Upper lobe of right lung (tissue), 1 donor: ENCODE measurements around the gene MB21D2. TPM values are rescaled to one million over a fixed set of nuclear protein-coding genes. Genes with fewer than 3 reads are reported as not detected.
"Not testable (repeated sequence)": the region's sequence is repeated elsewhere in the genome, so short reads cannot be mapped to it uniquely, and the experiment has no call there.

Experiments used
- ATAC-seq: fragments of 200-7000 bp; cut with Tn5 transposase; one replicate; pipeline ENCODE4 v1.9.1; 2020; ENCODE audit warnings: mild to moderate bottlenecking, moderate library complexity
- DNase-seq: peaks from one replicate; pipeline ENCODE4 v3.0.0-alpha.2; 2020
- H3K27ac ChIP-seq: fragments of 200-600 bp; one replicate; pipeline ENCODE4 v1.8.0; 2022
- H3K27me3 ChIP-seq: fragments of 200-600 bp; one replicate; pipeline ENCODE4 v1.8.0; 2022; ENCODE audit warnings: mild to moderate bottlenecking
- H3K36me3 ChIP-seq: fragments of 200-600 bp; one replicate; pipeline ENCODE4 v1.8.0; 2022
- H3K4me1 ChIP-seq: fragments of 200-600 bp; one replicate; pipeline ENCODE4 v1.8.0; 2022
- H3K4me3 ChIP-seq: fragments of 200-600 bp; one replicate; pipeline ENCODE4 v1.8.0; 2022; ENCODE audit warnings: mild to moderate bottlenecking
- H3K9me3 ChIP-seq: fragments of 200-600 bp; one replicate; pipeline ENCODE4 v1.8.0; 2022
- CTCF ChIP-seq: fragments of 200-600 bp; IDR thresholded peaks from one replicate; pipeline ENCODE4 v1.8.0; 2022; ENCODE audit warnings: antibody characterized with exemption
- intact Hi-C: fragments of 100-400 bp; cut with DNase I; formaldehyde crosslinking; loops from one replicate; pipeline ENCODE4 v1.11.0; 2022
- total RNA-seq: library from RNA; stranded (reverse); fragmentation: NEBNext Ultra II Directional; extraction: Animal tissue kit (Norgen Biotek cat#: 25700); gene quantifications from one replicate; pipeline ENCODE4 v1.2.1, GENCODE V29; 2021
- donor health status: DM: no; HTN: yes; CAD: no; lungs with severe emphysema.

The MB21D2 gene
- total RNA-seq, 1 donor from 2014 or later = 8.0 TPM

- no peak overlapping the region for H3K4me3 ChIP-seq
- DNase-seq (no peak), ATAC-seq (no peak)
- H3K4me1 ChIP-seq = no peaks in the 10 kb centered on the region
- H3K9me3 ChIP-seq = peaks cover 5% of the 10 kb centered on the region
- TF ChIP-seq CTCF = no peak
- H3K27ac ChIP-seq = no peak overlapping the region
- no peaks in the 10 kb centered on the region for H3K36me3 ChIP-seq
- intact Hi-C loops = no loop called here
- no peaks in the 10 kb centered on the region for H3K27me3 ChIP-seq
Observed at GRCh38 chr3:192778508-192778907, 139.1 kb downstream of the MB21D2 start.

GRCh38 chr3:192774341-192774740 is 143.3 kb downstream of the MB21D2 start:
- ATAC-seq, H3K36me3 ChIP-seq, DNase-seq, H3K4me3 ChIP-seq, H3K27me3 ChIP-seq, H3K9me3 ChIP-seq, intact Hi-C loops, H3K4me1 ChIP-seq, H3K27ac ChIP-seq: not testable (repeated sequence)

GRCh38 chr3:192772240-192772894 is 145.3 kb downstream of the MB21D2 start:
- intact Hi-C loops = no loop called here
- peak; percentile 41 for TF ChIP-seq CTCF
- Histone ChIP-seq H3K27ac (no peak overlapping the region), H3K27me3 (no peaks in the 10 kb centered on the region), H3K36me3 (no peaks in the 10 kb centered on the region), H3K9me3 (peaks cover 5% of the 10 kb centered on the region), H3K4me1 (no peaks in the 10 kb centered on the region), H3K4me3 (no peak overlapping the region)
- ATAC-seq (peak; percentile 72), DNase-seq (no peak)

GRCh38 chr3:192758654-192759053 is 159.0 kb downstream of the MB21D2 start:
- no peaks in the 10 kb centered on the region for H3K4me1 ChIP-seq
- H3K36me3 ChIP-seq = no peaks in the 10 kb centered on the region
- no peaks in the 10 kb centered on the region for H3K27me3 ChIP-seq
- no peak overlapping the region for H3K27ac ChIP-seq
- no peak for DNase-seq
- intact Hi-C loops = no loop called here
- TF ChIP-seq CTCF = no peak
- H3K9me3 ChIP-seq = no peaks in the 10 kb centered on the region
- no peak overlapping the region for H3K4me3 ChIP-seq
- ATAC-seq = no peak

- Histone ChIP-seq H3K4me3 (no peak overlapping the region), H3K9me3 (no peaks in the 10 kb centered on the region), H3K27me3 (no peaks in the 10 kb centered on the region), H3K27ac (no peak overlapping the region), H3K36me3 (no peaks in the 10 kb centered on the region), H3K4me1 (no peaks in the 10 kb centered on the region)
- ATAC-seq (no peak), DNase-seq (no peak)
- intact Hi-C loops = no loop called here
- no peak for TF ChIP-seq CTCF
Observed at GRCh38 chr3:192751148-192751547, 166.5 kb downstream of the MB21D2 start.

- no peaks in the 10 kb centered on the region for H3K36me3 ChIP-seq
- no peaks in the 10 kb centered on the region for H3K27me3 ChIP-seq
- intact Hi-C loops = no loop called here
- no peak overlapping the region for H3K27ac ChIP-seq
- DNase-seq = no peak
- H3K9me3 ChIP-seq = no peaks in the 10 kb centered on the region
- H3K4me3 ChIP-seq = no peak overlapping the region
- ATAC-seq = no peak
- no peak for TF ChIP-seq CTCF
- H3K4me1 ChIP-seq = no peaks in the 10 kb centered on the region
Observed at GRCh38 chr3:192750201-192750600, 167.5 kb downstream of the MB21D2 start.
